Measurements from ENCODE around the gene ARHGEF19.
"Not testable (repeated sequence)": the region's sequence is repeated elsewhere in the genome, so short reads cannot be mapped to it uniquely, and the experiment has no call there.

The ARHGEF19 gene
- 6.0 to 19.3 (median 12.8) reads per million in 9 experiments for total RNA-seq

GRCh38 chr1:16212251-16212961 lies at the start of gene ARHGEF19:
Gene ARHGEF19 (minus strand): TSS chr1:16212652. CDS start chr1:16209054, 3,598 bp downstream.
- Mint-ChIP-seq H3K9me3 (no peaks in the 10 kb centered on the region), H3K27me3 (no peaks in the 10 kb centered on the region), H3K36me3 (ENCODE audit: insufficient read depth) (peaks cover 3% of the 10 kb centered on the region), H3K4me3 (no peak within 1 kb of the TSS), H3K4me1 (ENCODE audit: low read depth in 2 of 2) (peaks cover 11 to 14% of the 10 kb centered on the region in 2 donors), H3K27ac (peak within 1 kb of the TSS in 1 of 2 donors; percentile 37)
- DNase-seq (no peak), ATAC-seq (replicated peaks) (no peak)

GRCh38 chr1:16262067-16262466 lies 49.6 kb upstream of the ARHGEF19 start:
- Mint-ChIP-seq H3K27me3 (no peaks in the 10 kb centered on the region), H3K27ac (no peak overlapping the region), H3K36me3 (ENCODE audit: insufficient read depth) (peaks cover 8% of the 10 kb centered on the region)

DNA sequence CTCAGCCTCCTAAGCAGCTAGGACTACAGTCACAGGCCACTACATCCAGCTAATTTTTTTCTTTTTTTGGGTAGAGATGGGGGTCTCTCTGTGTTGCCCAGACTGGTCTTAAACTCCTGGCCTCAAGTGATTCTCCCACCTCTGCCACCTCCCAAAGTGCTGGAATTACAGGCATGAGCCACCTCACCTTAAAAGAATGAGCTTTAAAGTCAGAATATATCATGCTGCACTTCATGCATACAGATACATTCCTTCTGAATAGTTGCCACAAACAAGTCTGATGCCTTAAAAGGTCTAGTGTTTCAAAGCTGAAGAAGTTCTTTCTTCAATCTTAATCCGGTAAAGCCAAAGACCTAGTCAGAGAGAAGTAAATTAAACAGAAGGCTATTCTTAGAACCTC lies 48.4 kb upstream of the ARHGEF19 start:
- no peak overlapping the region for H3K27ac Mint-ChIP-seq
- H3K4me3 Mint-ChIP-seq = no peak overlapping the region
- no peaks in the 10 kb centered on the region for H3K4me1 Mint-ChIP-seq (ENCODE audit: low read depth in 2 of 2)
- H3K27me3 Mint-ChIP-seq = no peaks in the 10 kb centered on the region
- no peaks in the 10 kb centered on the region for H3K9me3 Mint-ChIP-seq
- ATAC-seq (replicated peaks) (no peak), DNase-seq (no peak)
- H3K36me3 Mint-ChIP-seq (ENCODE audit: insufficient read depth) = peaks cover 17% of the 10 kb centered on the region

More at GRCh38 chr1:16262067-16262466, 49.6 kb upstream of the ARHGEF19 start:
- ATAC-seq (replicated peaks) (no peak), DNase-seq (no peak)
- Mint-ChIP-seq H3K4me1 (ENCODE audit: low read depth in 2 of 2) (peaks cover 6% of the 10 kb centered on the region in 2 donors), H3K4me3 (no peak overlapping the region), H3K9me3 (no peaks in the 10 kb centered on the region)

- Mint-ChIP-seq H3K36me3 (ENCODE audit: insufficient read depth) (peaks cover 28% of the 10 kb centered on the region), H3K27me3 (no peaks in the 10 kb centered on the region), H3K4me1 (ENCODE audit: low read depth in 2 of 2) (no peaks in the 10 kb centered on the region), H3K27ac (peak overlapping the region in 1 of 2 donors; percentile 49), H3K9me3 (no peaks in the 10 kb centered on the region), H3K4me3 (no peak overlapping the region)
- ATAC-seq (replicated peaks) = no peak
- DNase-seq = no peak
Measured at GRCh38 chr1:16258591-16259135, 46.2 kb upstream of the ARHGEF19 start.

DNA sequence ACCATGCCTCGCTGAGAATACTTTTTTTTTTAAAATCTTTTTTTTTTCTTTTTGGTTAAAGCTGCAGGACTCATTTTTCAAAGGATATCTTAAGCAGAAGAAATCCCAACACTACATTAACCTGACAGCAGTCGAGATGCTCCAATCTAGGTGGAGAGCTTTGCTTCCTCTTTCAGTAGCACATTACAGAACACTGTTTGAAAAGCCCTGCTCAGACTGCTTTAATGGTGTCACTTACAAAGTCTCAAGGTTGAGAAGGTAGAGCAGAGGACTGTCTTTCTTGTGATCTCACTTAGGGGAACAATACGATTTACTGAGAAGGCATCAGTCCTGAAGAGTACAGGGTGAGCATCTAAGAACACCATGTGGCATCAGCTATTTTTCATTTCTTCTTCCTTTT lies 45.5 kb upstream of the ARHGEF19 start:
- Mint-ChIP-seq H3K4me1 (ENCODE audit: low read depth in 2 of 2) (no peaks in the 10 kb centered on the region), H3K4me3 (no peak overlapping the region), H3K9me3 (no peaks in the 10 kb centered on the region), H3K27me3 (no peaks in the 10 kb centered on the region), H3K27ac (peak overlapping the region; percentile 38 to 49), H3K36me3 (ENCODE audit: insufficient read depth) (peaks cover 27% of the 10 kb centered on the region)
- ATAC-seq (replicated peaks) = no peak
- DNase-seq = no peak

DNA sequence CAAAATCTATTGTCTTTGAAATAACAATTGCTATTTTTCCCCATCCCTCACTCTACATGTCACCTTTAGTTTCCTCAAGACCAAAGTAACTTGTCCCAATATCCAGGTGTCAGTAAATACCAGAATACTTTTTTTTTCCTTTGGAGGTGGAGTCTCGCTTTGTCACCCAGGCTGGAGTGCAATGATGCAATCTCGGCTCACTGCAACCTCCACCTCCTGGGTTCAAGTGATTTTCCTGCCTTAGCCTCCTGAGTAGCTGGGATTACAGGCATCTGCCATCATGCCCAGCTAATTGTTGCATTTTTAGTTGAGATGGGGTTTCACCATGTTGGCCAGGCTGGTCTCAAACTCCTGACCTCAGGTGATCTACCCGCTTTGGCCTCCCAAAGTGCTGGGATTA lies 45.1 kb upstream of the ARHGEF19 start:
- ATAC-seq (replicated peaks); H3K27me3 Mint-ChIP-seq; DNase-seq; H3K4me3 Mint-ChIP-seq; H3K4me1 Mint-ChIP-seq (ENCODE audit: low read depth in 2 of 2); H3K9me3 Mint-ChIP-seq: not testable (repeated sequence)
- Mint-ChIP-seq H3K27ac (peak overlapping the region; percentile 38 to 49), H3K36me3 (ENCODE audit: insufficient read depth) (peaks cover 26% of the 10 kb centered on the region)

- Mint-ChIP-seq H3K27ac (peak overlapping the region in 1 of 2 donors; percentile 71), H3K4me3 (no peak overlapping the region), H3K36me3 (ENCODE audit: insufficient read depth) (peaks cover 34% of the 10 kb centered on the region), H3K27me3 (no peaks in the 10 kb centered on the region), H3K4me1 (ENCODE audit: low read depth in 2 of 2) (no peaks in the 10 kb centered on the region), H3K9me3 (no peaks in the 10 kb centered on the region)
- DNase-seq (no peak), ATAC-seq (replicated peaks) (no peak)
Measured at GRCh38 chr1:16256478-16256877, 44.0 kb upstream of the ARHGEF19 start.

DNA sequence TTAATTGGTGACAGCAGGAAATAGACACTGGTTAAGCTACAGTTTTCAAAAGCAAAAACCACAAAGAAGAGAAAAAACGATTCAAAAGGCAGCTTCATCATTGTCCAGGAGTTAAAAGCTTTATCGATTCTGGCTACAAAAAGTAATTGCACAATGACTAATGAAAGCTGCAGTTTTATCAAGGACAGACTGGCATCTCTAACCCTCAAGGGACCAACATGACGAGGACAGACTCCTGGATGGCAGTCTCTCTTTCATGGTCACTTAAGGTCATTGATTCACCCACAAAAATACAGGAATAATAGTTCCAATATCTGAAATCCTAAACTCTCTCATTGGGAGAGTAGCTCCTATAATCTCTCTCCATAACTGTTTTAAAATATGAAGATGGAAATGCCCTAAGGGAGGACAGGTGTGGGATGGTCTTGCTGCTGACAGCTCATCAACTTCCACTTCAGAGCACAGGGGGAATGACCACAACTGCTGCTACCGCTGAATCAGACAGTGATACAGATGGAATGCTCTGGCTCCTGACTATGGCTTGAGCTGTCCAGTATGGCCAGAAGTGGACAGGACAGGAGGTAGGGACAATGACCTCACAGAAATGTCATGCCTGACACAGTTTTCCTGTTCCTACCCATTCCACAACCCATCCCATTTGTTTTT lies 41.9 kb upstream of the ARHGEF19 start:
- ATAC-seq (replicated peaks) (no peak), DNase-seq (no peak)
- Mint-ChIP-seq H3K4me3 (no peak overlapping the region), H3K9me3 (no peaks in the 10 kb centered on the region), H3K36me3 (ENCODE audit: insufficient read depth) (peaks cover 48% of the 10 kb centered on the region), H3K4me1 (ENCODE audit: low read depth in 2 of 2) (no peaks in the 10 kb centered on the region), H3K27ac (peak overlapping the region; percentile 6 to 80), H3K27me3 (no peaks in the 10 kb centered on the region)

DNA sequence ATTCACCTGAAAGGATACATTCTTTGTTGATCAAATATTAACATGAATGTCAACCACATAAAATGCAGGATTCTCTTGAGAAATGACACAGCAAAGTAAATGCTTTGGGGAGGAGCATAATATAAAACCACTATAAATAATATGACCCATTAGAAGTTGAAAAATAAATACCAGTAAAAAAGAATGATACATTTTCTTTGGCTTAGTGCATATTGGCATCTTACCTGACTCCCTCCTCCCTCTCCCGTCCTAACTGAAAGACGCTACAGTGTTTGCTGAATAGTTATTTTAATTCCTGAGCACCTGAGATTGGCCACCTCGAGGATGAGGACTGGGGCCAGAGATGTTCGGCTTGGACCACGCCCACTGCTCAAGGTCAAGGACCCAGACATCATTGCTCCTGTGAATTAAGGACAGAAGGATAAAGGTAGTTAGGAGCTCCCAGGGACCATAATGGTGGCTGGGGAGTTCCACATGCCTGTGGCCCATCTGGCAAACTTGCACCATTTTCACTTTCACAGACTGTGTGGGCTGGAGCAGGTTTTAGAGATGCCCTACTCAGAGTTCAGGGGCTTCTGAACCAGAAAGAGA lies 41.0 kb upstream of the ARHGEF19 start:
- no peak overlapping the region for H3K4me3 Mint-ChIP-seq
- no peaks in the 10 kb centered on the region for H3K9me3 Mint-ChIP-seq
- peaks cover 0 to 3% of the 10 kb centered on the region in 2 donors for H3K4me1 Mint-ChIP-seq (ENCODE audit: low read depth in 2 of 2)
- H3K27ac Mint-ChIP-seq = peak overlapping the region; percentile 24 to 80
- ATAC-seq (replicated peaks) (no peak), DNase-seq (no peak)
- H3K27me3 Mint-ChIP-seq = no peaks in the 10 kb centered on the region
- H3K36me3 Mint-ChIP-seq (ENCODE audit: insufficient read depth) = peaks cover 45% of the 10 kb centered on the region

GRCh38 chr1:16252912-16253311 lies 40.5 kb upstream of the ARHGEF19 start:
- DNase-seq (no peak), ATAC-seq (replicated peaks) (no peak)
- H3K36me3 Mint-ChIP-seq (ENCODE audit: insufficient read depth) = peaks cover 47% of the 10 kb centered on the region
- peaks cover 0 to 3% of the 10 kb centered on the region in 2 donors for H3K4me1 Mint-ChIP-seq (ENCODE audit: low read depth in 2 of 2)
- no peak overlapping the region for H3K4me3 Mint-ChIP-seq
- H3K27ac Mint-ChIP-seq = peak overlapping the region in 1 of 2 donors; percentile 24
- no peaks in the 10 kb centered on the region for H3K9me3 Mint-ChIP-seq
- no peaks in the 10 kb centered on the region for H3K27me3 Mint-ChIP-seq

GRCh38 chr1:16251381-16251780 lies 38.9 kb upstream of the ARHGEF19 start:
- Mint-ChIP-seq H3K36me3 (ENCODE audit: insufficient read depth) (peaks cover 55% of the 10 kb centered on the region), H3K4me3 (no peak overlapping the region), H3K9me3 (no peaks in the 10 kb centered on the region), H3K27me3 (no peaks in the 10 kb centered on the region), H3K4me1 (ENCODE audit: low read depth in 2 of 2) (peaks cover 0 to 3% of the 10 kb centered on the region in 2 donors), H3K27ac (no peak overlapping the region)
- DNase-seq (no peak), ATAC-seq (replicated peaks) (no peak)

DNA sequence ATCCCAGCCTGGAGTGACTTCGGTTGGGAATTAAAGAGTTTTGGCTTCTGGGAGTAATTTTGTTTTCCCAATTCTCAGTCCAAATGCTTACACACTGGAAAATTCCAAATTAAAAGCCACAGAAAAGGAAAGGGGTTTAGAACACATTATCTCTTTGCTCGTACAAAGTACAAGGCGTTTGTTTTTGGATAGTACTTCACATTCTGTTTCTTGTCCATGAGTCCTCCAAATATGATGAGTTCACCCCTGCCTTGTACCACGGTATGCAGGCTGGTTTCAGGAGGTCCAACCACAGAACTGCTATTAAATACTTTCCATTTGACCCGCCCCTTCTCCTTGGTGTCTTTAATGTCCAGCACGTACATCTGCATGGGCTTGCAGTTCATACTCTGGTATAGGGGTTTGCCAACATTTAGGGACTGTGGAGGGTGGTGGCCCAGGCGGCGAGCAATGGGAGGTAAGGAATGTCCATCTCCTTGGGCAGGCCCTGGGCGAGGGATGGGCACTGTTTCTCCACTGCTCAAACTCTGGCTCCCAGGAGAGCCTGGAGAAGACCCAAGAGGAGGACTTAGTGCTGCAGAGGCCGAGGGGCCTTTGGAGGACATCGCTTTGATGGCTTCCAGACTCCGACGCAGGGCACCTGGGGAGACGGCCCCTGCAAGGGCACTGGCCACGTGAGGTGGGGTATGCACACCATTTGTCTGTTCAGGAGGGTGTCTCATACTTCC lies 38.2 kb upstream of the ARHGEF19 start:
- Mint-ChIP-seq H3K9me3 (no peaks in the 10 kb centered on the region), H3K36me3 (ENCODE audit: insufficient read depth) (peaks cover 50% of the 10 kb centered on the region), H3K4me1 (ENCODE audit: low read depth in 2 of 2) (peaks cover 0 to 3% of the 10 kb centered on the region in 2 donors), H3K4me3 (no peak overlapping the region), H3K27ac (no peak overlapping the region), H3K27me3 (no peaks in the 10 kb centered on the region)
- ATAC-seq (replicated peaks) = no peak
- DNase-seq = no peak

DNA sequence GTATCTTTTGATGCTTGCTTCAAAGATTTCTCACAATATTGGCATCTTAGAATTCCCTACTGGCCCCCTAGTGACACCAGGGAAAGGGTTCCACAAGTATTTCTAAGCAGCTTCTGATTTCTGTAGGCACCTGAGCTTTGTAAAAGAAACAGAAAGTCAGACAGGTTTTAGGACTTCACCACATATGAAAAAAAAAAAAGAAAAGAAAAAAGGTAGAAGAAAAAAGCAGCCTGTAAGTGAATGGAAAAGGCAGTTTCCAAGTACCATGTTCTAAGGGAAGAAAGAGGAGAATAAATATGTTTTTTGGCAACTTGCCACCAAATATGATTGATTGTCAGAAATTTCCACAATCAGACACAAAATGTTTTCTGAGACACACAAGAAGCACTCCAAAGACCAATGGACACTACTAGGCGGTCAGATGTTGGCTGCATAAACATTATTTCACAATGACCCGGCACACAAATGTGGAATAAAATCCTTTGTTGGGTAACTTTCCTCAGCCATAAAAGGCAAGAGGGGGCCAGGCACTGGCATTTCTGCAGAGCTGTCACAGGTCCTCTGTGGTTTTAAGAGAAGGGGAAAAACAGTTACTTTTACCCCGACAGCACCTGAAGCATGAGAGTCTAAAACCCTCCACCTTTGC lies 37.3 kb upstream of the ARHGEF19 start:
- Mint-ChIP-seq H3K27me3 (no peaks in the 10 kb centered on the region), H3K4me3 (no peak overlapping the region), H3K9me3 (no peaks in the 10 kb centered on the region), H3K27ac (peak overlapping the region in 1 of 2 donors; percentile 72), H3K36me3 (ENCODE audit: insufficient read depth) (peaks cover 40% of the 10 kb centered on the region), H3K4me1 (ENCODE audit: low read depth in 2 of 2) (peaks cover 0 to 3% of the 10 kb centered on the region in 2 donors)
- no peak for ATAC-seq (replicated peaks)
- DNase-seq = no peak

Data from effector memory CD8-positive, alpha-beta T cell (primary cell).